ENCODE data around the gene RABGAP1L. TPM values are rescaled to one million over a fixed set of nuclear protein-coding genes. Genes with fewer than 3 reads are reported as not detected.

The RABGAP1L gene
- total RNA-seq, 6 experiments from 2014 or later = 11.7 to 23.1 (median 18.5) TPM

GRCh38 chr1:174963529-174964125 lies 804.3 kb downstream of the RABGAP1L start:
- no peaks in the 10 kb centered on the region for H3K9me3 ChIP-seq
- 44% methylated on average over 2 of the region's 2 CpGs for whole genome bisulfite sequencing (ENCODE audit: insufficient coverage, low coverage, low lambda C conversion rate, missing lambda C conversion rate)
- no peaks in the 10 kb centered on the region for H3K27me3 ChIP-seq
- H3K27ac ChIP-seq = peak overlapping the region in 2 of 3 donors; percentile 30 to 61
- TF ChIP-seq, protein P1, sequence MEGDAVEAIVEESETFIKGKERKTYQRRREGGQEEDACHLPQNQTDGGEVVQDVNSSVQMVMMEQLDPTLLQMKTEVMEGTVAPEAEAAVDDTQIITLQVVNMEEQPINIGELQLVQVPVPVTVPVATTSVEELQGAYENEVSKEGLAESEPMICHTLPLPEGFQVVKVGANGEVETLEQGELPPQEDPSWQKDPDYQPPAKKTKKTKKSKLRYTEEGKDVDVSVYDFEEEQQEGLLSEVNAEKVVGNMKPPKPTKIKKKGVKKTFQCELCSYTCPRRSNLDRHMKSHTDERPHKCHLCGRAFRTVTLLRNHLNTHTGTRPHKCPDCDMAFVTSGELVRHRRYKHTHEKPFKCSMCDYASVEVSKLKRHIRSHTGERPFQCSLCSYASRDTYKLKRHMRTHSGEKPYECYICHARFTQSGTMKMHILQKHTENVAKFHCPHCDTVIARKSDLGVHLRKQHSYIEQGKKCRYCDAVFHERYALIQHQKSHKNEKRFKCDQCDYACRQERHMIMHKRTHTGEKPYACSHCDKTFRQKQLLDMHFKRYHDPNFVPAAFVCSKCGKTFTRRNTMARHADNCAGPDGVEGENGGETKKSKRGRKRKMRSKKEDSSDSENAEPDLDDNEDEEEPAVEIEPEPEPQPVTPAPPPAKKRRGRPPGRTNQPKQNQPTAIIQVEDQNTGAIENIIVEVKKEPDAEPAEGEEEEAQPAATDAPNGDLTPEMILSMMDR (IDR thresholded peaks at IDR 0.05) = no peak
- no peak for TF ChIP-seq POLR2A (IDR thresholded peaks at IDR 0.05)
- intact Hi-C loops (cut with DNase I) = no loop called here
- H3K4me3 ChIP-seq = no peak overlapping the region
- ATAC-seq (no peak), DNase-seq (no peak)
- H3K4me1 ChIP-seq = peaks cover 0 to 32% (median 0%) of the 10 kb centered on the region in 4 donors
- H3K36me3 ChIP-seq = no peaks in the 10 kb centered on the region

GRCh38 chr1:174964261-174964971 lies 805.1 kb downstream of the RABGAP1L start:
- WGBS (ENCODE audit: insufficient coverage, low coverage, low lambda C conversion rate, missing lambda C conversion rate) = 42% methylated on average over 6 of the region's 6 CpGs
- peak overlapping the region; percentile 59 to 74 (median 61) for H3K27ac ChIP-seq
- no peaks in the 10 kb centered on the region for H3K27me3 ChIP-seq
- TF ChIP-seq, protein P1 (IDR thresholded peaks at IDR 0.05) = no peak
- TF ChIP-seq POLR2A (IDR thresholded peaks at IDR 0.05) = no peak
- intact Hi-C loops (cut with DNase I) = no loop called here
- H3K9me3 ChIP-seq = no peaks in the 10 kb centered on the region
- ATAC-seq = peak; percentile 63 to 78 (median 68)
- H3K4me1 ChIP-seq = peaks cover 0 to 32% (median 0%) of the 10 kb centered on the region in 4 donors
- H3K4me3 ChIP-seq = peak overlapping the region in 1 of 3 donors; percentile 11
- DNase-seq = no peak
- no peaks in the 10 kb centered on the region for H3K36me3 ChIP-seq

DNA sequence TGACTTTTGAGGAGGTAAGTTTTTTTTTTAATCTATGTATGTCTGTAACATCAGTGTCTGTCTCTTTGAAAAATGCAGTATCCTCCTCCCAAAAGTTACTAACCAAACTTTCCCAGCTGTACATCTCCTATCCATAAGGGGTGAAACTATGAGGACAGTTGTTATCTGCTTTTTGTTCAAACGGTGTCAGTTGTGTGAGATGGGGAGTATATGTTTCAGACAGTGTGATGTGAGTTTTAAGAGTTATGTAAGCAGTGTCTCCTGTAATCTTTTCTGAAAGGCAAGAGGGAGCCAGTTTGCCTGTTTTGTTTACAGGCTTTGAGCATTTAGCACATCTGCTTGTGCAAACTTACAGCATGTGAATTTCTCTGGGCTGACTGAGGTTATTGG lies 805.6 kb downstream of the RABGAP1L start:
- Histone ChIP-seq H3K9me3 (no peaks in the 10 kb centered on the region), H3K36me3 (no peaks in the 10 kb centered on the region), H3K4me3 (peak overlapping the region in 1 of 3 donors; percentile 11), H3K4me1 (peaks cover 0 to 32% (median 0%) of the 10 kb centered on the region in 4 donors), H3K27ac (peak overlapping the region; percentile 59 to 74 (median 61)), H3K27me3 (no peaks in the 10 kb centered on the region)
- ATAC-seq (peak; percentile 56 to 73 (median 60)), DNase-seq (no peak)
- intact Hi-C loops (cut with DNase I) = no loop called here
- TF ChIP-seq POLR2A (IDR thresholded peaks at IDR 0.05) = no peak
- TF ChIP-seq, protein P1 (IDR thresholded peaks at IDR 0.05) = no peak
- WGBS (ENCODE audit: insufficient coverage, low coverage, low lambda C conversion rate, missing lambda C conversion rate) = 0% methylated on average over 1 of the region's 1 CpG

GRCh38 chr1:174965362-174966007 lies 806.2 kb downstream of the RABGAP1L start:
- H3K27me3 ChIP-seq = no peaks in the 10 kb centered on the region
- H3K4me1 ChIP-seq = peaks cover 0 to 32% (median 0%) of the 10 kb centered on the region in 4 donors
- peak overlapping the region in 1 of 3 donors; percentile 11 for H3K4me3 ChIP-seq
- intact Hi-C loops (cut with DNase I) = no loop called here
- ATAC-seq (peak; percentile 43 to 62 (median 51)), DNase-seq (no peak)
- peak; percentile 24 for TF ChIP-seq POLR2A (IDR thresholded peaks at IDR 0.05)
- TF ChIP-seq, protein P1 (IDR thresholded peaks at IDR 0.05) = no peak
- H3K9me3 ChIP-seq = no peaks in the 10 kb centered on the region
- peak overlapping the region; percentile 59 to 74 (median 61) for H3K27ac ChIP-seq
- 21% methylated on average over 3 of the region's 3 CpGs for WGBS (ENCODE audit: insufficient coverage, low coverage, low lambda C conversion rate, missing lambda C conversion rate)
- no peaks in the 10 kb centered on the region for H3K36me3 ChIP-seq

Data from right lobe of liver (tissue), 6 donors.